SU-DHL-6 (cell line): ENCODE data around the gene CST8.

ENCODE experiments used
- H2AFZ ChIP-seq: fragments of 200-600 bp; sonication (generic); 2 replicates; pipeline ENCODE4 v1.6.1; 2014; ENCODE audit warnings: low read depth, mild to moderate bottlenecking, moderate library complexity, mixed read lengths, antibody characterized with exemption, low read length; ENCODE audit not compliant: severe bottlenecking
- H3F3A ChIP-seq: fragments of 200-600 bp; shearing (Covaris generic); 2 replicates; pipeline ENCODE4 v1.6.0; 2016; ENCODE audit warnings: antibody characterized with exemption, mild to moderate bottlenecking; ENCODE audit not compliant: insufficient read depth
- H3K27ac ChIP-seq: fragments of 200-600 bp; sonication (generic); 2 replicates; pipeline ENCODE4 v1.5.1; 2016; ENCODE audit warnings: low read depth, mild to moderate bottlenecking, low read length, moderate library complexity, mixed read lengths
- H3K27me3 ChIP-seq: fragments of 200-600 bp; sonication (generic), shearing (Covaris generic); 2 replicates; pipeline ENCODE4 v1.6.0; 2014; ENCODE audit warnings: mild to moderate bottlenecking, low read length
- H3K36me3 ChIP-seq: fragments of 200-600 bp; sonication (generic); 2 replicates; pipeline ENCODE4 v1.6.1; 2014; ENCODE audit warnings: mild to moderate bottlenecking, low read length, mixed read lengths
- H3K4me2 ChIP-seq: fragments of 300-600, 200-600 bp; shearing (Covaris generic), sonication (generic); 2 replicates; pipeline ENCODE4 v1.6.0; 2014; ENCODE audit warnings: low read length, low read depth, mild to moderate bottlenecking; ENCODE audit not compliant: poor library complexity, severe bottlenecking
- H3K4me3 ChIP-seq: fragments of 200-600 bp; sonication (generic); 2 replicates; pipeline ENCODE4 v1.5.1; 2014; ENCODE audit warnings: antibody characterized with exemption, low read length, mild to moderate bottlenecking, mixed read lengths; ENCODE audit not compliant: insufficient read depth, poor library complexity, severe bottlenecking
- H3K79me2 ChIP-seq: fragments of 200-600 bp; sonication (generic); 2 replicates; pipeline ENCODE4 v1.6.1; 2014; ENCODE audit warnings: mild to moderate bottlenecking, low read length, moderate library complexity; ENCODE audit not compliant: insufficient read depth
- H3K9ac ChIP-seq: fragments of 200-600 bp; sonication (generic); 2 replicates; pipeline ENCODE4 v1.7.0; 2014; ENCODE audit warnings: mild to moderate bottlenecking, low read length
- H3K9me2 ChIP-seq: fragments of 200-600 bp; sonication (generic); replicated peaks from 2 replicates; pipeline ENCODE4 v1.6.1; 2014; ENCODE audit warnings: low read length; ENCODE audit not compliant: insufficient read depth
- H3K9me3 ChIP-seq: fragments of 200-600 bp; sonication (generic); 2 replicates; pipeline ENCODE4 v1.6.1; 2014; ENCODE audit warnings: low read length, mixed read lengths; ENCODE audit not compliant: insufficient read depth
- H4K20me1 ChIP-seq: fragments of 200-600 bp; sonication (generic); 2 replicates; pipeline ENCODE4 v1.6.1; 2014; ENCODE audit warnings: low read depth, mild to moderate bottlenecking, antibody characterized with exemption, low read length, moderate library complexity, mixed read lengths
- CTCF ChIP-seq: fragments of 200-600 bp; sonication (generic); IDR thresholded peaks from one replicate; pipeline ENCODE4 v1.5.1; 2017; ENCODE audit warnings: antibody characterized with exemption, mild to moderate bottlenecking, low read length, moderate library complexity; ENCODE audit not compliant: insufficient read depth, poor library complexity, severe bottlenecking
- EZH2phosphoT487 ChIP-seq: fragments of 200-600 bp; sonication (generic), shearing (Covaris generic); conservative IDR thresholded peaks from 2 replicates; pipeline ENCODE4 v1.6.1; 2018; ENCODE audit warnings: mild to moderate bottlenecking, antibody characterized with exemption, low read length, moderate library complexity, mixed read lengths

CST8 gene

GRCh38 chr20:23479043-23479442 lies 11.9 kb upstream of the CST8 start:
- no peak overlapping the region for H3K4me2 ChIP-seq
- H2AFZ ChIP-seq, result no peak overlapping the region
- no peak for TF ChIP-seq EZH2phosphoT487
- TF ChIP-seq CTCF, result no peak
- H3K9me3 ChIP-seq, result no peaks in the 10 kb centered on the region
- no peak overlapping the region for H3K4me3 ChIP-seq
- no peaks in the 10 kb centered on the region for H3K27me3 ChIP-seq
- H3K36me3 ChIP-seq, result no peaks in the 10 kb centered on the region
- H3K27ac ChIP-seq, result no peak overlapping the region
- H3F3A ChIP-seq, result no peaks in the 10 kb centered on the region
- H4K20me1 ChIP-seq, result no peaks in the 10 kb centered on the region
- H3K79me2 ChIP-seq, result no peaks in the 10 kb centered on the region
- no peak overlapping the region for H3K9ac ChIP-seq
- H3K9me2 ChIP-seq, result no peaks in the 10 kb centered on the region

GRCh38 chr20:23482138-23482537 lies 8.8 kb upstream of the CST8 start:
- Histone ChIP-seq H3K36me3 (no peaks in the 10 kb centered on the region), H3F3A (no peaks in the 10 kb centered on the region), H4K20me1 (no peaks in the 10 kb centered on the region), H3K27me3 (no peaks in the 10 kb centered on the region), H3K4me2 (no peak overlapping the region), H2AFZ (no peak overlapping the region), H3K9me3 (no peaks in the 10 kb centered on the region), H3K9me2 (no peaks in the 10 kb centered on the region), H3K9ac (no peak overlapping the region), H3K27ac (no peak overlapping the region), H3K79me2 (no peaks in the 10 kb centered on the region), H3K4me3 (no peak overlapping the region)
- no peak for TF ChIP-seq CTCF
- no peak for TF ChIP-seq EZH2phosphoT487

GRCh38 chr20:23484081-23484480 lies 6.8 kb upstream of the CST8 start:
- Histone ChIP-seq H2AFZ (no peak overlapping the region), H4K20me1 (no peaks in the 10 kb centered on the region), H3F3A (no peaks in the 10 kb centered on the region), H3K79me2 (no peaks in the 10 kb centered on the region), H3K9me2 (no peaks in the 10 kb centered on the region), H3K9ac (no peak overlapping the region), H3K9me3 (no peaks in the 10 kb centered on the region), H3K36me3 (no peaks in the 10 kb centered on the region), H3K27me3 (no peaks in the 10 kb centered on the region), H3K4me3 (no peak overlapping the region), H3K4me2 (no peak overlapping the region), H3K27ac (no peak overlapping the region)
- TF ChIP-seq EZH2phosphoT487 (no peak), CTCF (no peak)
